ENCODE measurements around the gene ALDH3A1.

Gene ALDH3A1

DNA sequence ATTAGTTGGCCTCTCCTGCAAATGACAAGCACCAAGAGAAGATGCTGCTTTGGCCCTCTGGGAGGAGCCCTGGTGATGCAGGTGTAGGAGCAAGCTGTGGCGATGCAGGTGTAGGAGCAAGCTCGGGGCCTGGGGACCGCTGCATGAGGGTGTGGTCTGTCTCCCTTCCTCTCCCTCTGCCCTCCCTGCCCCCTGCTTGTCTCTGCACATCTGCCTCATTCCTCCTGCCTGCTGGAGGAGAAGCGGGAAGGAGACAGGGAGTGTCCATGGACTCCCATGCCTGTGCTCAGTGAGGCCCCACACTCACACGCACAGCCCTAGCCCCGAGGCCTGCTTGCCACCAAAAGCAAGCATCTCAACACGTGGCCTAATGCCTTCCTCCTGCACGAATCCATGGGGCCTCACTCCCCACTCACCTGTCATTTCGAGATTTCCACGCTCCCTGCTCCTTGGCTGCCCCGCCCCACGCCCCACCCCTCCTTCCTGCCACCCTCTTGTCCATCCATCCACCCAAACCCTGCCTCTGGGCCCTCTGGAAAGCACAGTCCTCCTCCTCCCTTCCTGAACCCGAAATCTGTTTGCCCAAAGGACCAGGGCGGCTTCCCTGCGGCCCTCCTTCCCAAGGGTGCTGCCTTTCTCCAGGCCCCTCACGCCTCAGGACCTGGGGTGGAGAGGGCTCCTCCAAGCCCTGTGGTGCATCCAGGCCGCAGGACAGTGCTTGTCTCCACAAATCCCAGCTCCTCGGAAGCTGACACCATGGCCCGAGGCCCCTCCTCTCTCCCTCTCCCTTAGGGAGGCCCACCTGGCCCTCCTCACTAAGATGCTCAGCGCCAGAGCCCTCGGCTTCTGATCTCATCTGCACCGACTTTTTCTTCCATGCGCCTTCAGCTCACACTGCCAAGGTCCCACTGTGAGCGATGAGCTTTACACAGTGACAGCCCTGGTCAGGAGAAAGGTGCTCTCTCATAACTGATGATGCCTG lies 11.8 kb upstream of the ALDH3A1 start:
- FAIRE-seq = no peak

- FAIRE-seq = no peak
Measured at GRCh38 chr17:19757536-19758180, 9.6 kb upstream of the ALDH3A1 start.

DNA sequence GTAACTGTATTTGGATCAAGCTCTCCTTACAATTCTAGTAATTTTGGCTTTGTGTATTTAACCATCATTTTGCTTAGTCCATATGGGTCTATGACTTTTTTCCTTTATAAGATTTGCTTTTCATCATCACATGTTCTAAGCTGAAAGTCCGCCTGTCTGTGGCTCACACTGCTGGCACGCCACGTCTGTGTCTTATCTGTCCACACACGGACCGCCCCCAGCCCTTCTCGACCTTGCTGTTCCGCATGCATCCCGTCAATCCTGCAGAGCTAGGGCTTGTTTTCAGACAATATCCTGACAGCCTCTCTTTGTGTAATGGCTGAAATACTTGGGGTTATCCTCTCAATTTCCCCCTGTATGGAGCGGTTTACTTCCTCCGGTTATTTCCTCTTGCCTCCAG lies 8.4 kb upstream of the ALDH3A1 start:
- FAIRE-seq = no peak

GRCh38 chr17:19755821-19756510 lies 7.9 kb upstream of the ALDH3A1 start:
- no peak for FAIRE-seq

GRCh38 chr17:19755392-19755791 lies 7.3 kb upstream of the ALDH3A1 start:
- no peak for FAIRE-seq

- no peak for FAIRE-seq
Measured at GRCh38 chr17:19753661-19754463, 5.8 kb upstream of the ALDH3A1 start.

DNA sequence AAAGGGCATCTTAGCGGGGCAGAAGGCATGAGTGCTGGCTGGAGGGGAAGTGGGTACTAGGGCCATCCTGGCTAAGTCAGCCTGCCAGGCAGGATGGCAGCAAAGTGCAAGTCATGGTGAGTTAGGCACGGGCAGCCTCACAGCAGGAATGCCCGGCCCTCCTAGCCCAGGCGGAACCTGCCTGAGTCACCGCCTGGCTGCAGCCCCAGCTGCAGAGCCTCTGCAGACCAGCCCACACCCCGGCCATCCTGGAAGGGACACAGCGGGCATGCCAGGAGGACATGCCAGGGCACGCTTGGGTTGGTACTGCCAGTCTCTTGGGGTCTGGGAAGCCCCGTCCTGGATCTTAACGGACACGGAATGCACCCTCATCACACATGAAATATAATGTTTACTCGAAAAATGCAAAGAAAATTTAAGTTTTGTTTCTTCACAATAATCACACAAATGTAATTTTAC lies 5.0 kb upstream of the ALDH3A1 start:
- no peak for FAIRE-seq

GRCh38 chr17:19752216-19753050 lies 4.3 kb upstream of the ALDH3A1 start:
- no peak for FAIRE-seq

GRCh38 chr17:19750835-19751234 lies 2.7 kb upstream of the ALDH3A1 start:
- FAIRE-seq = no peak

- no peak for FAIRE-seq
Measured at GRCh38 chr17:19750020-19750572, 2.0 kb upstream of the ALDH3A1 start.

DNA sequence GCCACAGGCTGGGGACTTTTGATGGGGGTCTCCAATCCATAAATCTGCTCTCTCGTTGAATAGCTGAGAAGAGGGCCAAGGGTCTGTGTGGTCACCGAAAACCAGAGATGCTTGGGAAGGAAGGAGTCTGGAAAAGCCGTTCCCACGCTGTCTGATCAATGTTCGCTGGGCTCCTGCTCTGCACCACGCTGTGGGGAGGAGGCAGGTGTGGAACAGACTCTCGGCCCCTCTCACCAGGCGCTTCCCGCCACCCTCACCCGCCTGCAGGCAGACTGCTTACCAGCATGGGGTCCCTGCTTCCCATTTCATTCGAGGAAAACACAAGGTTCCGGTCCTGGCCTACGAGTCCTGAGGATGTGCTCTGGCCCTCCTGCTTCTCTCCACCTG lies 702 bp upstream of the ALDH3A1 start:
- no peak for FAIRE-seq

GRCh38 chr17:19747159-19747719 lies 859 bp downstream of the ALDH3A1 start:
- no peak for FAIRE-seq

DNA sequence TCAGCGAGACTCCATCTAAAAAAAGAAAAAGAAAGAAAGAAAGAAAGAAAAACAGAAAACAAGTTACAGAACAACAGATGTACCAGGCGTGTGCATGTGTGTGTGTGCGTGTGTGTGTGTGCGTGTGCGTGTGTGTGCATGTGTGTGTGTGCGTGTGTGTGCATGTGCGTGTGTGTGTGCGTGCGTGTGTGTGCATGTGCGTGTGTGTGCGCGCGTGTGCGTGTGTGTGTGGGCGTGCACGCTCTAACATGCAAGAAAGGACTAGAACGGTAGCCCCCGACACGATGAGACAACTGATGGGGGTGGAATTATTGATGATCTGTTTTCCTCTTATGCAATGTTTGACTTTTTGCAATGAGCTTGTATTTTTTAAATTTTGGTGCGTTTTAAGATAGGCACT lies 1.6 kb downstream of the ALDH3A1 start:
- FAIRE-seq = no peak

GRCh38 chr17:19744922-19745757 lies 3.0 kb downstream of the ALDH3A1 start:
- FAIRE-seq = no peak

DNA sequence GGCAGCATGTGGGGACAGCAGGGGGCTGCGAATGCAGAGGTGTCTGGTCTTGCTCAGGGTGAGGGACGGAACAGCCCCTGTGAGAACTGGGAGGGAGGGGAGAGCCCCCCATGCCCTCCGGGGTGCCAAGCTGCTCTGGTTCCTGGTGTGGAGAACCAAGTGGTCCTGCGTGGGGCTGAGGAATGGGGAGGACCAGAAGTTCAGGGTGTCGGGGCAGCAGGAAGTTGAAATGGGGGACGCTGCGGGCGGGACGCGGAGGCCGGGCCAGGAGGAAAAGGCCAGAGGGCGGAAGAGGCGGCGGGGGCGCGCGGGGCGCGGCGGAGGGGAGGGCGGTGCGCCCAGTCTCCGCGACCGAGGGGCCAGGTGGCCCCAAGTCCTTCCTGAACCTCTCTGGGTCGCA lies 3.6 kb downstream of the ALDH3A1 start:
- no peak for FAIRE-seq

- FAIRE-seq = no peak
Measured at GRCh38 chr17:19743101-19744100, 4.7 kb downstream of the ALDH3A1 start.

DNA sequence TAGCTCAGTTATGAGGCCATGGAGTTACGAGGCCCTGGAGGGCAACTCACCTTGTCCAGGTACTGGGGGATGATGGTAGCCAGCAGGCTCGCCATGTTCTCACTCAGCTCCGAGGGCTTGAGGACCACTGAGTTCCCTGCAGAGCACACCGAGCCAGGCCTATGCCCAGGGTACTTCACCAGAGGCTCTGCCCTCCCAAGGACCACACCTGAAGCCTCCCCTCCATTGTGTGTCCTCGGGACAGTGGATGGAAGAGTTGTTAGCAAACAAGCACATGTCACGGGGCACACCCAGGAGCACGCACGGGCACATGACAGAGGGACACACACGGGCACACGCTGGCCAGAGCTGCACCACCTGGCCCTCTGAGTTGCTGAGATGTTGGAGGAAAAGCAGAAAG lies 5.6 kb downstream of the ALDH3A1 start:
- no peak for FAIRE-seq

GRCh38 chr17:19741832-19742457 lies 6.2 kb downstream of the ALDH3A1 start:
- FAIRE-seq = no peak

Data from A204.1 (cell line).